ENCODE measurements around the gene HERPUD2.

HERPUD2 gene

GRCh38 chr7:35697414-35698175 is 2.7 kb upstream of the HERPUD2 start:
- Histone ChIP-seq H3K36me3 (ENCODE audit: control insufficient read depth in 4 of 4, insufficient read depth in 4 of 4, low read length in 3 of 4) (peaks cover 0 to 3% (median under 1%) of the 10 kb centered on the region in 4 experiments), H3K4me1 (ENCODE audit: control extremely low read depth in 1 of 4, control insufficient read depth in 4 of 4, insufficient read depth in 4 of 4, low read length in 3 of 4) (peaks cover 11 to 34% (median 27%) of the 10 kb centered on the region in 4 experiments), H3K27me3 (replicated peaks in 2 of 5; ENCODE audit: control insufficient read depth in 4 of 5, insufficient read depth in 5 of 5, low read length in 4 of 5) (no peaks in the 10 kb centered on the region), H3K27ac (ENCODE audit: insufficient read depth in 1 of 2, low read depth in 1 of 2, low read length in 2 of 2, poor library complexity in 1 of 2, severe bottlenecking in 2 of 2) (no peak overlapping the region), H3K9me3 (ENCODE audit: control extremely low read depth in 1 of 5, control insufficient read depth in 4 of 5, insufficient read depth in 2 of 5, low read depth in 1 of 5, low read length in 4 of 5) (no peaks in the 10 kb centered on the region), H3K4me3 (ENCODE audit: control insufficient read depth in 1 of 7, extremely low read depth in 1 of 7, insufficient read depth in 4 of 7, low read depth in 2 of 7, low read length in 6 of 7) (no peak overlapping the region)
- ChIA-PET CTCF (interaction anchor here (1.8 to 3.6 kb wide), 3 partner anchors 9 to 13 kb away, joined by 4 to 15 read pairs (median 9); no protein-coding TSS in a partner anchor), POLR2A (interaction anchor here (1.4 kb wide), 1 partner anchor 104 kb away, joined by 3 read pairs; no protein-coding TSS in a partner anchor)
- DNase-seq = no peak
- WGBS (ENCODE audit: insufficient coverage) = 100% methylated on average over 7 of the region's 10 CpGs

DNA sequence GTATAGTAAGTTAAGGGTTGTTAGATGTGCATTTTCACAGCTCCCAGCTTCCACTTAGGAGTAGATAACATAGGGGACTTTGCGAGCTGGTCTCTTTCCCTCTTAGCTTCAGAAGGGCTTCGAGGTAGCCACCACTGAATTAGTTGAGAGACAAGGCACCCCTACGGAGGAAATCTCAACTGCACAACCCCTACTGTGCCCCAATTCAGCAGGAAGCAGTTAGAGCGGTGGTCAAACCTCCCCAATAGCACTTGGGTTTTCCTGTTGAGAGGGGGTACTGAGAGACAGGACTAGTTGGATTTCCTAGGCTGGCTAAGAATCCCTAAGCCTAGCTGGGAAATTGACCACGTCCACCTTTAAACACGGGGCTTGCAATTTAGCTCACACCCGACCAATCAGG is 1.1 kb upstream of the HERPUD2 start:
- ChIA-PET POLR2A (interaction anchor here (0.9 kb wide), 1 partner anchor 20 kb away, joined by 3 read pairs; no protein-coding TSS in a partner anchor), CTCF (interaction anchor here (1.1 to 3.6 kb wide), 7 partner anchors 7 to 211 kb away, joined by 3 to 15 read pairs (median 5); no protein-coding TSS in a partner anchor)
- H3K4me1 ChIP-seq (ENCODE audit: control extremely low read depth in 1 of 4, control insufficient read depth in 4 of 4, insufficient read depth in 4 of 4, low read length in 3 of 4) = peaks cover 16 to 48% (median 40%) of the 10 kb centered on the region in 4 experiments
- peak overlapping the region in 1 of 2 experiments; percentile 95 for H3K27ac ChIP-seq (ENCODE audit: insufficient read depth in 1 of 2, low read depth in 1 of 2, low read length in 2 of 2, poor library complexity in 1 of 2, severe bottlenecking in 2 of 2)
- peak overlapping the region in 5 of 7 experiments; percentile 86 to 99 (median 91) for H3K4me3 ChIP-seq (ENCODE audit: control insufficient read depth in 1 of 7, extremely low read depth in 1 of 7, insufficient read depth in 4 of 7, low read depth in 2 of 7, low read length in 6 of 7)
- H3K36me3 ChIP-seq (ENCODE audit: control insufficient read depth in 4 of 4, insufficient read depth in 4 of 4, low read length in 3 of 4) = peaks cover 0 to 7% (median under 1%) of the 10 kb centered on the region in 4 experiments
- DNase-seq = peak in 1 of 3 donors; percentile 17
- H3K9me3 ChIP-seq (ENCODE audit: control extremely low read depth in 1 of 5, control insufficient read depth in 4 of 5, insufficient read depth in 2 of 5, low read depth in 1 of 5, low read length in 4 of 5) = no peaks in the 10 kb centered on the region
- no peaks in the 10 kb centered on the region for H3K27me3 ChIP-seq (replicated peaks in 2 of 5; ENCODE audit: control insufficient read depth in 4 of 5, insufficient read depth in 5 of 5, low read length in 4 of 5)
- 64% methylated on average over 6 of the region's 7 CpGs for WGBS (ENCODE audit: insufficient coverage)

DNA sequence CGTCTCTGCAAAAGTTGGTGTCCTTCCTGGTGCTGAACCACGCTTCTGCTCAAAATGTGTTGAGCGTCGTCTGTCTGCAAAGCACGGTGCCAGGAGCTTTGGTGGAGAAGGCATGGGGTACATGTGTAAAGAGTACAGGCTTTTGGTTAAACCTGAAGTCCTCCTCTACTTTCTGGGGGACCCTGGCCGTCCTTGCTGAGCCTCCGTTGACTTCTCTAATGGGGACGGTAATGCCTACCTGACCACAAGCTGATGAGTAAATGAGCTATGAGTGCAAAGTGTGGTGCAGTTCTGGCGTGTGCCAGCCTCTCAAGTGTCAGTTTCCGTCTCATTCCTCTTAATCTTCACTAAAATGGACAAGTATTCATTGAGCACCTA is 527 bp upstream of the HERPUD2 start:
- Histone ChIP-seq H3K4me3 (ENCODE audit: control insufficient read depth in 1 of 7, extremely low read depth in 1 of 7, insufficient read depth in 4 of 7, low read depth in 2 of 7, low read length in 6 of 7) (peak overlapping the region; percentile 83 to 99 (median 87)), H3K27ac (ENCODE audit: insufficient read depth in 1 of 2, low read depth in 1 of 2, low read length in 2 of 2, poor library complexity in 1 of 2, severe bottlenecking in 2 of 2) (peak overlapping the region; percentile 92 to 95), H3K4me1 (ENCODE audit: control extremely low read depth in 1 of 4, control insufficient read depth in 4 of 4, insufficient read depth in 4 of 4, low read length in 3 of 4) (peaks cover 19 to 53% (median 41%) of the 10 kb centered on the region in 4 experiments), H3K9me3 (ENCODE audit: control extremely low read depth in 1 of 5, control insufficient read depth in 4 of 5, insufficient read depth in 2 of 5, low read depth in 1 of 5, low read length in 4 of 5) (no peaks in the 10 kb centered on the region), H3K36me3 (ENCODE audit: control insufficient read depth in 4 of 4, insufficient read depth in 4 of 4, low read length in 3 of 4) (peaks cover 0 to 7% (median under 1%) of the 10 kb centered on the region in 4 experiments), H3K27me3 (replicated peaks in 2 of 5; ENCODE audit: control insufficient read depth in 4 of 5, insufficient read depth in 5 of 5, low read length in 4 of 5) (no peaks in the 10 kb centered on the region)
- POLR2A ChIA-PET = interaction anchor here (0.9 to 2.0 kb wide), 2 partner anchors 19 to 106 kb away, joined by 3 to 12 read pairs; partner anchors contain the start of gene SEPTIN7
- DNase-seq = peak in 2 of 3 donors; percentile 52 to 67
- CTCF ChIA-PET = interaction anchor here (1.1 to 3.6 kb wide), 5 partner anchors 9 to 211 kb away, joined by 3 to 15 read pairs (median 9); no protein-coding TSS in a partner anchor
- WGBS (ENCODE audit: insufficient coverage) = 0% methylated on average over 8 of the region's 10 CpGs

GRCh38 chr7:35694161-35694783 is 663 bp downstream of the HERPUD2 start:
- Histone ChIP-seq H3K36me3 (ENCODE audit: control insufficient read depth in 4 of 4, insufficient read depth in 4 of 4, low read length in 3 of 4) (peaks cover 0 to 7% (median under 1%) of the 10 kb centered on the region in 4 experiments), H3K4me3 (ENCODE audit: control insufficient read depth in 1 of 7, extremely low read depth in 1 of 7, insufficient read depth in 4 of 7, low read depth in 2 of 7, low read length in 6 of 7) (peak overlapping the region; percentile 83 to 99 (median 87)), H3K4me1 (ENCODE audit: control extremely low read depth in 1 of 4, control insufficient read depth in 4 of 4, insufficient read depth in 4 of 4, low read length in 3 of 4) (peaks cover 19 to 53% (median 43%) of the 10 kb centered on the region in 4 experiments), H3K27me3 (replicated peaks in 2 of 5; ENCODE audit: control insufficient read depth in 4 of 5, insufficient read depth in 5 of 5, low read length in 4 of 5) (no peaks in the 10 kb centered on the region), H3K9me3 (ENCODE audit: control extremely low read depth in 1 of 5, control insufficient read depth in 4 of 5, insufficient read depth in 2 of 5, low read depth in 1 of 5, low read length in 4 of 5) (no peaks in the 10 kb centered on the region), H3K27ac (ENCODE audit: insufficient read depth in 1 of 2, low read depth in 1 of 2, low read length in 2 of 2, poor library complexity in 1 of 2, severe bottlenecking in 2 of 2) (peak overlapping the region; percentile 92 to 95)
- DNase-seq = peak in 1 of 3 donors; percentile 42
- ChIA-PET CTCF (interaction anchor here (2.1 kb wide), 1 partner anchor 10 kb away, joined by 9 read pairs; no protein-coding TSS in a partner anchor), POLR2A (interaction anchor here (0.8 to 2.0 kb wide), 2 partner anchors 14 to 107 kb away, joined by 3 to 12 read pairs; partner anchors contain the start of gene SEPTIN7)
- under 1% methylated on average over 31 of the region's 41 CpGs for WGBS (ENCODE audit: insufficient coverage)

- H3K27me3 ChIP-seq (replicated peaks in 2 of 5; ENCODE audit: control insufficient read depth in 4 of 5, insufficient read depth in 5 of 5, low read length in 4 of 5) = no peaks in the 10 kb centered on the region
- H3K27ac ChIP-seq (ENCODE audit: insufficient read depth in 1 of 2, low read depth in 1 of 2, low read length in 2 of 2, poor library complexity in 1 of 2, severe bottlenecking in 2 of 2) = no peak overlapping the region
- CTCF ChIA-PET = no interaction called here
- H3K4me3 ChIP-seq (ENCODE audit: control insufficient read depth in 1 of 7, extremely low read depth in 1 of 7, insufficient read depth in 4 of 7, low read depth in 2 of 7, low read length in 6 of 7) = peak overlapping the region in 5 of 7 experiments; percentile 21 to 99 (median 47)
- H3K9me3 ChIP-seq (ENCODE audit: control extremely low read depth in 1 of 5, control insufficient read depth in 4 of 5, insufficient read depth in 2 of 5, low read depth in 1 of 5, low read length in 4 of 5) = no peaks in the 10 kb centered on the region
- peak in 2 of 3 donors; percentile 35 to 53 for DNase-seq
- WGBS (ENCODE audit: insufficient coverage) = 93% methylated on average over 3 of the region's 6 CpGs
- H3K4me1 ChIP-seq (ENCODE audit: control extremely low read depth in 1 of 4, control insufficient read depth in 4 of 4, insufficient read depth in 4 of 4, low read length in 3 of 4) = peaks cover 19 to 52% (median 44%) of the 10 kb centered on the region in 4 experiments
- POLR2A ChIA-PET = no interaction called here
- H3K36me3 ChIP-seq (ENCODE audit: control insufficient read depth in 4 of 4, insufficient read depth in 4 of 4, low read length in 3 of 4) = peaks cover 0 to 9% (median 0%) of the 10 kb centered on the region in 4 experiments
Measured at GRCh38 chr7:35691827-35692307, 3.1 kb downstream of the HERPUD2 start.

DNA sequence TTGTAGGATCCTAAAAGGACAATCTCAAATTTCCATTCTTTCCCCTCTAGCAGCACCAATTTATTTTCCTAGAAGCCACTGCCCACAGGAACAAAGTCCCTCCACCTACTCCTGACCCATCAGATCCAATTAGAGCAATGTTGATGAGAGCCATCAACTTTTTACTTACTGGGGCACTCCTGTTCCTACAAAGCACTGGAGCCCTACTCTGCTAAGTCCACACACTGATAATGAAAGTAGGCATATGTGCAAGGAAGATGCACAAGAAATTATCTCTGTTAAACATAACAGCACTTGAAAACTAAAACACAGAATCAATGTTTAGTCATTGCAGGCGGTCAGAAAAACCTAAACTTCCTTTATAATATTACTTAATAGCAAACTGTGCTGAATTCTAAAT is 3.6 kb downstream of the HERPUD2 start:
- H3K4me3 ChIP-seq (ENCODE audit: control insufficient read depth in 1 of 7, extremely low read depth in 1 of 7, insufficient read depth in 4 of 7, low read depth in 2 of 7, low read length in 6 of 7) = peak overlapping the region in 4 of 7 experiments; percentile 21 to 99 (median 52)
- ChIA-PET POLR2A (no interaction called here), CTCF (interaction anchor here (1.3 kb wide), 2 partner anchors 18 to 112 kb away, joined by 3 to 4 read pairs; no protein-coding TSS in a partner anchor)
- H3K4me1 ChIP-seq (ENCODE audit: control extremely low read depth in 1 of 4, control insufficient read depth in 4 of 4, insufficient read depth in 4 of 4, low read length in 3 of 4) = peaks cover 19 to 52% (median 43%) of the 10 kb centered on the region in 4 experiments
- H3K27ac ChIP-seq (ENCODE audit: insufficient read depth in 1 of 2, low read depth in 1 of 2, low read length in 2 of 2, poor library complexity in 1 of 2, severe bottlenecking in 2 of 2) = no peak overlapping the region
- H3K36me3 ChIP-seq (ENCODE audit: control insufficient read depth in 4 of 4, insufficient read depth in 4 of 4, low read length in 3 of 4) = peaks cover 0 to 8% (median 0%) of the 10 kb centered on the region in 4 experiments
- DNase-seq = peak in 2 of 3 donors; percentile 14 to 32
- no CpG with 5 or more reads among the region's 1 CpG for WGBS (ENCODE audit: insufficient coverage)
- no peaks in the 10 kb centered on the region for H3K27me3 ChIP-seq (replicated peaks in 2 of 5; ENCODE audit: control insufficient read depth in 4 of 5, insufficient read depth in 5 of 5, low read length in 4 of 5)
- no peaks in the 10 kb centered on the region for H3K9me3 ChIP-seq (ENCODE audit: control extremely low read depth in 1 of 5, control insufficient read depth in 4 of 5, insufficient read depth in 2 of 5, low read depth in 1 of 5, low read length in 4 of 5)

Data from common myeloid progenitor, CD34-positive (primary cell).